Right forelimb (tissue), 1 donor: ENCODE data around the gene FAM13C.
A peak's percentile ranks its signal among the peaks of the same experiment; 100 is the strongest.
"Not testable (repeated sequence)": the region's sequence is repeated elsewhere in the genome, so short reads cannot be mapped to it uniquely, and the experiment has no call there.

Source experiments
- DNase-seq: peaks from one replicate; pipeline ENCODE4 v3.0.0-alpha.2; 2018

FAM13C gene

GRCh38 chr10:59362144-59362958 is at the start of gene FAM13C:
TSS of gene FAM13C (minus strand) at chr10:59362549. CDS start at chr10:59362460, 89 bp downstream.
- DNase-seq = peak; percentile 81

GRCh38 chr10:59405235-59405634 is 42.9 kb upstream of the FAM13C start:
- no peak for DNase-seq

GRCh38 chr10:59400214-59400613 is 37.9 kb upstream of the FAM13C start:
- DNase-seq = no peak

GRCh38 chr10:59399329-59399728 is 37.0 kb upstream of the FAM13C start:
- DNase-seq = not testable (repeated sequence)

GRCh38 chr10:59397961-59398360 is 35.6 kb upstream of the FAM13C start:
- DNase-seq = no peak

GRCh38 chr10:59395984-59396383 is 33.6 kb upstream of the FAM13C start:
- DNase-seq = no peak

- DNase-seq = no peak
Observed at GRCh38 chr10:59393349-59393748, 31.0 kb upstream of the FAM13C start.

GRCh38 chr10:59391060-59391459 is 28.7 kb upstream of the FAM13C start:
- DNase-seq = no peak

- DNase-seq = no peak
Observed at GRCh38 chr10:59388671-59388976, 26.3 kb upstream of the FAM13C start.

- no peak for DNase-seq
Observed at GRCh38 chr10:59387951-59388670, 25.8 kb upstream of the FAM13C start.

GRCh38 chr10:59384761-59385160 is 22.4 kb upstream of the FAM13C start:
- no peak for DNase-seq

GRCh38 chr10:59383908-59384307 is 21.6 kb upstream of the FAM13C start:
- DNase-seq = no peak

- DNase-seq = no peak
Observed at GRCh38 chr10:59383436-59383835, 21.1 kb upstream of the FAM13C start.

GRCh38 chr10:59382831-59383295 is 20.5 kb upstream of the FAM13C start:
- no peak for DNase-seq

- DNase-seq = no peak
Observed at GRCh38 chr10:59381687-59382086, 19.3 kb upstream of the FAM13C start.

- no peak for DNase-seq
Observed at GRCh38 chr10:59376846-59377245, 14.5 kb upstream of the FAM13C start.

GRCh38 chr10:59375990-59376389 is 13.6 kb upstream of the FAM13C start:
- DNase-seq = no peak

GRCh38 chr10:59374916-59375315 is 12.6 kb upstream of the FAM13C start:
- no peak for DNase-seq

GRCh38 chr10:59373071-59373470 is 10.7 kb upstream of the FAM13C start:
- DNase-seq = no peak

GRCh38 chr10:59372543-59372942 is 10.2 kb upstream of the FAM13C start:
- no peak for DNase-seq

- DNase-seq = peak; percentile 52
Observed at GRCh38 chr10:59366290-59366689, 3.9 kb upstream of the FAM13C start.

- no peak for DNase-seq
Observed at GRCh38 chr10:59363446-59363958, 1.2 kb upstream of the FAM13C start.

- DNase-seq = peak; percentile 73
Observed at GRCh38 chr10:59362959-59363381, 621 bp upstream of the FAM13C start.

- DNase-seq = no peak
Observed at GRCh38 chr10:59361663-59362143, 646 bp downstream of the FAM13C start.
